Keratinocyte (primary cell): ENCODE data around the gene GNPTG. TPM values are rescaled to one million over a fixed set of nuclear protein-coding genes. Genes with fewer than 3 reads are reported as not detected.

ENCODE experiments used
- DNase-seq: peaks from one replicate; pipeline ENCODE4 v3.0.0-alpha.2; 2011; ENCODE audit warnings: low read depth, missing footprints, low spot score
- FAIRE-seq: peaks from 2 replicates; lab custom pipeline; 2011; peaks lifted over from hg19 to GRCh38; lab: Jason Lieb, UNC
- H2AFZ ChIP-seq: 2 replicates; pipeline ENCODE4 v1.6.0; 2012; ENCODE audit warnings: low read length, control low read depth, inconsistent platforms; ENCODE audit not compliant: control insufficient read depth
- H3K27ac ChIP-seq: 2 replicates; pipeline ENCODE4 v1.5.1; 2011; ENCODE audit warnings: low read length; ENCODE audit not compliant: control insufficient read depth, insufficient read depth
- H3K27me3 ChIP-seq: 3 replicates; pipeline ENCODE4 v1.6.0; 2011; ENCODE audit warnings: low read length; ENCODE audit not compliant: control insufficient read depth, insufficient read depth; ENCODE audit errors: extremely low read depth
- H3K36me3 ChIP-seq, 2 experiments: 2 replicates in 1 of 2; 3 replicates in 1 of 2; pipeline ENCODE4 v1.5.1; 2011; ENCODE audit warnings: low read length in 2 of 2, mild to moderate bottlenecking in 1 of 2; ENCODE audit not compliant: control insufficient read depth in 2 of 2, insufficient read depth in 2 of 2; ENCODE audit errors: extremely low read depth in 1 of 2
- H3K4me1 ChIP-seq: 3 replicates; pipeline ENCODE4 v1.5.1; 2011; ENCODE audit warnings: low read length; ENCODE audit not compliant: control insufficient read depth, insufficient read depth; ENCODE audit errors: extremely low read depth
- H3K4me2 ChIP-seq: 3 replicates; pipeline ENCODE4 v1.6.0; 2011; ENCODE audit warnings: low read depth, low read length; ENCODE audit not compliant: control insufficient read depth, insufficient read depth; ENCODE audit errors: extremely low read depth
- H3K4me3 ChIP-seq, 3 experiments: fragments of 200-600 bp in 1 of 3; sonication (generic) in 1 of 3; 2 replicates in 2 of 3; 3 replicates in 1 of 3; pipeline ENCODE4 v1.5.1; 2011 to 2016; ENCODE audit warnings: low read length in 3 of 3, mild to moderate bottlenecking in 3 of 3, control low read depth in 2 of 3, inconsistent platforms in 1 of 3, low read depth in 1 of 3, mixed read lengths in 1 of 3, mixed run types in 1 of 3, moderate library complexity in 1 of 3; ENCODE audit not compliant: control insufficient read depth in 2 of 3, insufficient read depth in 2 of 3; ENCODE audit errors: extremely low read depth in 1 of 3
- H3K79me2 ChIP-seq: 2 replicates; pipeline ENCODE4 v1.6.0; 2012; ENCODE audit warnings: low read length; ENCODE audit not compliant: control insufficient read depth, insufficient read depth
- H3K9ac ChIP-seq: 3 replicates; pipeline ENCODE4 v1.6.0; 2011; ENCODE audit warnings: low read length; ENCODE audit not compliant: control insufficient read depth, insufficient read depth; ENCODE audit errors: extremely low read depth
- H3K9me1 ChIP-seq: 3 replicates; pipeline ENCODE4 v1.6.0; 2011; ENCODE audit warnings: low read length; ENCODE audit not compliant: control insufficient read depth, insufficient read depth; ENCODE audit errors: extremely low read depth
- H3K9me3 ChIP-seq: 2 replicates; pipeline ENCODE4 v1.5.1; 2012; ENCODE audit warnings: low read depth, low read length; ENCODE audit not compliant: control insufficient read depth
- H4K20me1 ChIP-seq: 3 replicates; pipeline ENCODE4 v1.6.0; 2011; ENCODE audit warnings: low read length; ENCODE audit not compliant: control insufficient read depth, insufficient read depth; ENCODE audit errors: extremely low read depth
- EZH2 ChIP-seq: IDR thresholded peaks from one replicate; pipeline ENCODE4 v1.6.1; 2012; ENCODE audit warnings: inconsistent platforms, mild to moderate bottlenecking, low read length, moderate library complexity
- dilution Hi-C: fragments of 300-500 bp; cut with MboI; formaldehyde crosslinking; loops from one replicate; pipeline ENCODE4 v1.7.0; 2020; ENCODE audit warnings: low sequenced_read_pairs; ENCODE audit not compliant: extremely low pct_ligation_motif_present
- polyA plus RNA-seq, 5 experiments: library from polyadenylated mRNA; depleted of rRNA in 3 of 5; stranded (reverse) in 3 of 5; stranded (forward) in 1 of 5; unstranded in 1 of 5; fragments of >200 nt; gene quantifications; 1 replicate in 1 of 5; 2 replicates in 3 of 5; 3 replicates in 1 of 5; pipeline versions ENCODE4 v1.2.1 to v1.2.3, GENCODE V29; 2011 to 2012; ENCODE audit warnings: missing spikeins in 2 of 5, low read depth in 1 of 5, low replicate concordance in 1 of 5
- TF ChIP-seq, protein P1 (sequence below), 3 experiments: IDR thresholded peaks in 1 of 3; conservative IDR thresholded peaks in 1 of 3; optimal IDR thresholded peaks in 1 of 3; 2 replicates in 2 of 3; 3 replicates in 1 of 3; pipeline versions ENCODE3 to v1.5.1; 2011; ENCODE audit warnings: low read length in 3 of 3, mild to moderate bottlenecking in 3 of 3, moderate library complexity in 2 of 3, control low read depth in 1 of 3, inconsistent platforms in 1 of 3; ENCODE audit not compliant: insufficient read depth in 2 of 3; ENCODE audit errors: extremely low read depth in 1 of 3

Gene GNPTG
- polyA plus RNA-seq, 1 donor (not counting 4 experiments of a cell fraction or from before 2014, with no cell fraction given) = 30.9 TPM

DNA sequence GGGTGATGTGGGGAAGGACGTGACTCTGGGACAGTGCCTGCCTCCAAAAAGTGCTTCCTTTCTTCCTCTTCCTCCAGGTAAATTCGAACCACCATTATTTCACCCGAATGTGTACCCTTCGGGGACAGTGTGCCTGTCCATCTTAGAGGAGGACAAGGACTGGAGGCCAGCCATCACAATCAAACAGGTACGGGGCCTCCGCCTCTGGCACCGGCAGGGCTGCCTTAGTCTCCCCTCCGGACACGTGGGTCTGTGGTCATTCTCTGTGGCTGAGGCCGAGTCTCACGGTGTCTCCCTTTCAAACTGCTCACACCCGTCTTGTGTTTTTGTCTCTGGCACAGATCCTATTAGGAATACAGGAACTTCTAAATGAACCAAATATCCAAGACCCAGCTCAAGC is 31.6 kb upstream of the GNPTG start:
- peaks cover 39% of the 10 kb centered on the region for H3K79me2 ChIP-seq
- no peaks in the 10 kb centered on the region for H3K9me1 ChIP-seq
- FAIRE-seq (no peak), DNase-seq (no peak)
- TF ChIP-seq, protein P1, sequence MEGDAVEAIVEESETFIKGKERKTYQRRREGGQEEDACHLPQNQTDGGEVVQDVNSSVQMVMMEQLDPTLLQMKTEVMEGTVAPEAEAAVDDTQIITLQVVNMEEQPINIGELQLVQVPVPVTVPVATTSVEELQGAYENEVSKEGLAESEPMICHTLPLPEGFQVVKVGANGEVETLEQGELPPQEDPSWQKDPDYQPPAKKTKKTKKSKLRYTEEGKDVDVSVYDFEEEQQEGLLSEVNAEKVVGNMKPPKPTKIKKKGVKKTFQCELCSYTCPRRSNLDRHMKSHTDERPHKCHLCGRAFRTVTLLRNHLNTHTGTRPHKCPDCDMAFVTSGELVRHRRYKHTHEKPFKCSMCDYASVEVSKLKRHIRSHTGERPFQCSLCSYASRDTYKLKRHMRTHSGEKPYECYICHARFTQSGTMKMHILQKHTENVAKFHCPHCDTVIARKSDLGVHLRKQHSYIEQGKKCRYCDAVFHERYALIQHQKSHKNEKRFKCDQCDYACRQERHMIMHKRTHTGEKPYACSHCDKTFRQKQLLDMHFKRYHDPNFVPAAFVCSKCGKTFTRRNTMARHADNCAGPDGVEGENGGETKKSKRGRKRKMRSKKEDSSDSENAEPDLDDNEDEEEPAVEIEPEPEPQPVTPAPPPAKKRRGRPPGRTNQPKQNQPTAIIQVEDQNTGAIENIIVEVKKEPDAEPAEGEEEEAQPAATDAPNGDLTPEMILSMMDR (optimal IDR thresholded peaks at IDR 0.05 in 1 of 3, IDR thresholded peaks at IDR 0.05 in 1 of 3, conservative IDR thresholded peaks at IDR 0.05 in 1 of 3; ENCODE audit: extremely low read depth in 1 of 3, insufficient read depth in 2 of 3, low read length in 3 of 3) = no peak
- TF ChIP-seq EZH2 = no peak
- no peak overlapping the region for H3K27ac ChIP-seq
- H3K4me2 ChIP-seq = no peak overlapping the region
- dilution Hi-C loops = no loop called here
- no peaks in the 10 kb centered on the region for H3K4me1 ChIP-seq
- no peaks in the 10 kb centered on the region for H3K27me3 ChIP-seq
- H3K36me3 ChIP-seq = peaks cover 39 to 51% of the 10 kb centered on the region in 2 experiments
- no peaks in the 10 kb centered on the region for H3K9me3 ChIP-seq
- H3K4me3 ChIP-seq = no peak overlapping the region
- H2AFZ ChIP-seq = no peak overlapping the region
- H3K9ac ChIP-seq = no peak overlapping the region
- H4K20me1 ChIP-seq = peaks cover 3% of the 10 kb centered on the region

DNA sequence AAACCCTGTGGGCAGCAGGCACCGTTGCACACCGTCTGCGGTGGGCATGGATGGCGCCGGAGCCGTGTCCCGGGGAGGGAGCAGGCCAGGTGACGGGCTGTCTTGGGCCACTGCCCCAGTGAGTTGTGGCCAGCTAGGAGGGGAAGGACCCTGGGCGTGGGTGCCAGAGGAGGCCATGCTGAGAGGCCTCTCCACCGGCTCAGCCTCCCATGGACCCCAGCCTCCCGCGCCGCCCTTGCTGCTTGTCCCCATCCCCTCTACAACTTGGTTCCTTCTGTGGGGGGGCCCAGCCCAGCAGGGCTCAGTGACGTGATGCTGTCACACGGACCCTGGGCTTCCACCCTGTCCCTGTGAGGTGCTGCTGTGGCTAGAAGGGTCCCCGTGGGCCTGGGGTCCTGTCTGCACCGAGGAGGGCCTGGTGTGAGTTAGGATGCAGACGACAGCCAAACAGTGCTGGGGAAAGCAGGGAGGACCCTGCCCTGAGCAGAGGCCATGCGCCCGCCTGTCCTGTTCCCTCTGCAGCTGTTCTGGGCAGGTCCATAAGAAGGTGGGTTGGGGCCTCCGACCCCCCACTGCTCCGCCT is 31.0 kb upstream of the GNPTG start:
- Histone ChIP-seq H2AFZ (no peak overlapping the region), H3K36me3 (peaks cover 40 to 46% of the 10 kb centered on the region in 2 experiments), H3K4me3 (no peak overlapping the region), H3K9me3 (no peaks in the 10 kb centered on the region), H3K4me1 (no peaks in the 10 kb centered on the region), H3K9ac (no peak overlapping the region), H3K4me2 (no peak overlapping the region), H3K27me3 (no peaks in the 10 kb centered on the region), H3K27ac (no peak overlapping the region), H4K20me1 (peaks cover 3% of the 10 kb centered on the region), H3K9me1 (no peaks in the 10 kb centered on the region), H3K79me2 (peaks cover 33% of the 10 kb centered on the region)
- no peak for DNase-seq
- dilution Hi-C loops = no loop called here
- TF ChIP-seq, protein P1 (optimal IDR thresholded peaks at IDR 0.05 in 1 of 3, IDR thresholded peaks at IDR 0.05 in 1 of 3, conservative IDR thresholded peaks at IDR 0.05 in 1 of 3; ENCODE audit: extremely low read depth in 1 of 3, insufficient read depth in 2 of 3, low read length in 3 of 3) = no peak
- no peak for TF ChIP-seq EZH2
- no peak for FAIRE-seq
